ENCODE measurements around the gene ZNF165. TPM values are rescaled to one million over a fixed set of nuclear protein-coding genes. Genes with fewer than 3 reads are reported as not detected.

ZNF165 gene
- polyA plus RNA-seq, 1 of the 3 experiments (the other 2 are of a cell fraction) = 0.25 TPM

DNA sequence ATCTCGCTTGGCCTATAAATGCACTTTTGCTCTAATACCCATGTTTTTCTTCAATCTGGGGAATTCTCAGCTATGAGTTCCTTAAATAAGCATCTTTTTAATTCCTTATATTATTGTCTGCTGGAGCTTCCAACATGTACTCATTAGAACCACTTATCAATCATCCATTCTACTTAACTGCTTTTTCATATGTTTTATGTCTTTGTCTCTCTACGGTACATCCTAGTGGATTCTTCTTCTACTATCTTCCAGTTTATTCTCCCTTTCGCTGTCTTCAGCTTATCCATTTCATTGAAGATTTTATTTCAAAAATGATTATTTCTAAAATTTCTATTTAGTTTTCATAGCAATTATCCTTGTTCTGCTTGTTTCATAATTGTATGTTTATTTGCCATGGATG, 31.6 kb downstream of the ZNF165 start:
- Histone ChIP-seq H3K9me2 (no peaks in the 10 kb centered on the region), H3K9ac (no peak overlapping the region), H3K27ac (ENCODE audit: low read depth in 2 of 2, low read length in 1 of 2) (no peak overlapping the region), H3K36me3 (replicated peaks in 1 of 2; ENCODE audit: control insufficient read depth in 1 of 2, insufficient read depth in 2 of 2, low read length in 1 of 2) (peaks cover 18 to 25% of the 10 kb centered on the region in 2 experiments), H3K4me3 (ENCODE audit: low read depth in 2 of 2, low read length in 1 of 2) (no peak overlapping the region), H4K20me1 (ENCODE audit: insufficient read depth) (no peaks in the 10 kb centered on the region), H3K79me2 (ENCODE audit: insufficient read depth) (no peaks in the 10 kb centered on the region), H3K9me3 (no peaks in the 10 kb centered on the region), H2AFZ (ENCODE audit: low read depth) (no peak overlapping the region), H3K4me2 (no peak overlapping the region), H3K4me1 (ENCODE audit: control insufficient read depth in 1 of 2, insufficient read depth in 2 of 2, low read depth in 1 of 2, low read length in 1 of 2) (no peaks in the 10 kb centered on the region), H3K27me3 (ENCODE audit: insufficient read depth) (no peaks in the 10 kb centered on the region), H3F3A (replicated peaks; ENCODE audit: insufficient read depth) (no peaks in the 10 kb centered on the region)
- WGBS (ENCODE audit: low lambda C conversion rate) = 95% methylated on average over 3 of the region's 3 CpGs
- CTCF ChIA-PET = interaction anchor here (0.9 kb wide), 2 partner anchors 11 to 16 kb away, joined by 3 read pairs; no protein-coding TSS in a partner anchor
- no peak for TF ChIP-seq ELF1 (IDR thresholded peaks at IDR 0.05)
- TF ChIP-seq, protein P1, sequence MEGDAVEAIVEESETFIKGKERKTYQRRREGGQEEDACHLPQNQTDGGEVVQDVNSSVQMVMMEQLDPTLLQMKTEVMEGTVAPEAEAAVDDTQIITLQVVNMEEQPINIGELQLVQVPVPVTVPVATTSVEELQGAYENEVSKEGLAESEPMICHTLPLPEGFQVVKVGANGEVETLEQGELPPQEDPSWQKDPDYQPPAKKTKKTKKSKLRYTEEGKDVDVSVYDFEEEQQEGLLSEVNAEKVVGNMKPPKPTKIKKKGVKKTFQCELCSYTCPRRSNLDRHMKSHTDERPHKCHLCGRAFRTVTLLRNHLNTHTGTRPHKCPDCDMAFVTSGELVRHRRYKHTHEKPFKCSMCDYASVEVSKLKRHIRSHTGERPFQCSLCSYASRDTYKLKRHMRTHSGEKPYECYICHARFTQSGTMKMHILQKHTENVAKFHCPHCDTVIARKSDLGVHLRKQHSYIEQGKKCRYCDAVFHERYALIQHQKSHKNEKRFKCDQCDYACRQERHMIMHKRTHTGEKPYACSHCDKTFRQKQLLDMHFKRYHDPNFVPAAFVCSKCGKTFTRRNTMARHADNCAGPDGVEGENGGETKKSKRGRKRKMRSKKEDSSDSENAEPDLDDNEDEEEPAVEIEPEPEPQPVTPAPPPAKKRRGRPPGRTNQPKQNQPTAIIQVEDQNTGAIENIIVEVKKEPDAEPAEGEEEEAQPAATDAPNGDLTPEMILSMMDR (IDR thresholded peaks at IDR 0.05) = no peak
- no peak for TF ChIP-seq RAD21 (IDR thresholded peaks at IDR 0.05; ENCODE audit: low read length)
- no peak for TF ChIP-seq NRF1 (IDR thresholded peaks at IDR 0.05; ENCODE audit: low read depth, low read length)
- no peak for TF ChIP-seq CHD2 (IDR thresholded peaks at IDR 0.05; ENCODE audit: low read length, partially characterized antibody)
- TF ChIP-seq FOXM1 (IDR thresholded peaks at IDR 0.05; ENCODE audit: low read depth) = no peak
- TF ChIP-seq POLR2AphosphoS5 (IDR thresholded peaks at IDR 0.05; ENCODE audit: low read depth, low read length) = no peak
- TF ChIP-seq, protein P2, sequence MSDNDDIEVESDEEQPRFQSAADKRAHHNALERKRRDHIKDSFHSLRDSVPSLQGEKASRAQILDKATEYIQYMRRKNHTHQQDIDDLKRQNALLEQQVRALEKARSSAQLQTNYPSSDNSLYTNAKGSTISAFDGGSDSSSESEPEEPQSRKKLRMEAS (IDR thresholded peaks at IDR 0.05; ENCODE audit: low read depth) = no peak
- no peak for DNase-seq
- POLR2A ChIA-PET = no interaction called here

DNA sequence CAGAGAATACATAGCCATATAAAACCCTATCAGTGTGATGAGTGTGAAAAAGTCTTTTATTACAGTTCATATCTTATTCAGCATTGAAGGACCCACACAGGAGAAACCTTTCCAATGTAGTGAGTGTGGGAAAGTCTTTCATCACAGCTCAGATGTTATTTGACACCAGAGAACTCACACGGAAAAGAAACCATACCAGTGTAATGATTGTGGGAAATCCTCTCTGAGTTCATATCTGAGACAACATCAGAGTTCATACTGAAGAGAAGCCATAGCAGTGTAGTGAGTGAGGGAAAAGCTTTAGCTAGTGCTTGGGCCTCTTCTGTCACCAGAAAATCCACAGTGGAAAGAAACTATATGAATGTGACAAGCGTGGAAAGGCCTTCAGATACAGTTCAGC, 35.4 kb downstream of the ZNF165 start:
- H3K27ac ChIP-seq (ENCODE audit: low read depth in 2 of 2, low read length in 1 of 2) = no peak overlapping the region
- H3K27me3 ChIP-seq (ENCODE audit: insufficient read depth) = no peaks in the 10 kb centered on the region
- no peaks in the 10 kb centered on the region for H3F3A ChIP-seq (replicated peaks; ENCODE audit: insufficient read depth)
- TF ChIP-seq, protein P3, sequence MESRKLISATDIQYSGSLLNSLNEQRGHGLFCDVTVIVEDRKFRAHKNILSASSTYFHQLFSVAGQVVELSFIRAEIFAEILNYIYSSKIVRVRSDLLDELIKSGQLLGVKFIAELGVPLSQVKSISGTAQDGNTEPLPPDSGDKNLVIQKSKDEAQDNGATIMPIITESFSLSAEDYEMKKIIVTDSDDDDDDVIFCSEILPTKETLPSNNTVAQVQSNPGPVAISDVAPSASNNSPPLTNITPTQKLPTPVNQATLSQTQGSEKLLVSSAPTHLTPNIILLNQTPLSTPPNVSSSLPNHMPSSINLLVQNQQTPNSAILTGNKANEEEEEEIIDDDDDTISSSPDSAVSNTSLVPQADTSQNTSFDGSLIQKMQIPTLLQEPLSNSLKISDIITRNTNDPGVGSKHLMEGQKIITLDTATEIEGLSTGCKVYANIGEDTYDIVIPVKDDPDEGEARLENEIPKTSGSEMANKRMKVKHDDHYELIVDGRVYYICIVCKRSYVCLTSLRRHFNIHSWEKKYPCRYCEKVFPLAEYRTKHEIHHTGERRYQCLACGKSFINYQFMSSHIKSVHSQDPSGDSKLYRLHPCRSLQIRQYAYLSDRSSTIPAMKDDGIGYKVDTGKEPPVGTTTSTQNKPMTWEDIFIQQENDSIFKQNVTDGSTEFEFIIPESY (IDR thresholded peaks at IDR 0.05; ENCODE audit: borderline replicate concordance, low read depth) = no peak
- no peak for TF ChIP-seq EZH2phosphoT487 (IDR thresholded peaks at IDR 0.05; ENCODE audit: borderline replicate concordance, low read depth)
- TF ChIP-seq GABPA (IDR thresholded peaks at IDR 0.05; ENCODE audit: low read depth) = no peak
- no peak for TF ChIP-seq RFX5 (IDR thresholded peaks at IDR 0.05; ENCODE audit: low read length)
- no peak for TF ChIP-seq TCF12 (IDR thresholded peaks at IDR 0.05)
- TF ChIP-seq NRF1 (IDR thresholded peaks at IDR 0.05; ENCODE audit: low read depth, low read length) = no peak
- TF ChIP-seq, protein P4, sequence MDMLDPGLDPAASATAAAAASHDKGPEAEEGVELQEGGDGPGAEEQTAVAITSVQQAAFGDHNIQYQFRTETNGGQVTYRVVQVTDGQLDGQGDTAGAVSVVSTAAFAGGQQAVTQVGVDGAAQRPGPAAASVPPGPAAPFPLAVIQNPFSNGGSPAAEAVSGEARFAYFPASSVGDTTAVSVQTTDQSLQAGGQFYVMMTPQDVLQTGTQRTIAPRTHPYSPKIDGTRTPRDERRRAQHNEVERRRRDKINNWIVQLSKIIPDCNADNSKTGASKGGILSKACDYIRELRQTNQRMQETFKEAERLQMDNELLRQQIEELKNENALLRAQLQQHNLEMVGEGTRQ (IDR thresholded peaks at IDR 0.05; ENCODE audit: borderline replicate concordance, low read depth, low read length) = no peak
- ChIA-PET POLR2A (interaction anchor here (1.9 kb wide), 1 partner anchor 11 kb away, joined by 4 read pairs; no protein-coding TSS in a partner anchor), CTCF (interaction anchor here (0.8 to 1.2 kb wide), 3 partner anchors 10 to 240 kb away, joined by 3 to 4 read pairs (median 3); no protein-coding TSS in a partner anchor)
- H3K79me2 ChIP-seq (ENCODE audit: insufficient read depth) = no peaks in the 10 kb centered on the region
- no peak overlapping the region for H2AFZ ChIP-seq (ENCODE audit: low read depth)
- no peaks in the 10 kb centered on the region for H3K9me2 ChIP-seq
- H3K4me1 ChIP-seq (ENCODE audit: control insufficient read depth in 1 of 2, insufficient read depth in 2 of 2, low read depth in 1 of 2, low read length in 1 of 2) = no peaks in the 10 kb centered on the region
- H4K20me1 ChIP-seq (ENCODE audit: insufficient read depth) = no peaks in the 10 kb centered on the region
- no peaks in the 10 kb centered on the region for H3K9me3 ChIP-seq
- WGBS (ENCODE audit: low lambda C conversion rate) = 92% methylated on average over 2 of the region's 2 CpGs
- no peak overlapping the region for H3K9ac ChIP-seq
- H3K4me2 ChIP-seq = no peak overlapping the region
- H3K4me3 ChIP-seq (ENCODE audit: low read depth in 2 of 2, low read length in 1 of 2) = no peak overlapping the region
- DNase-seq = no peak
- H3K36me3 ChIP-seq (replicated peaks in 1 of 2; ENCODE audit: control insufficient read depth in 1 of 2, insufficient read depth in 2 of 2, low read length in 1 of 2) = peaks cover 43 to 58% of the 10 kb centered on the region in 2 experiments
